GM12891 (cell line): Measurements from ENCODE around the gene CDC42BPA.
A peak's percentile ranks its signal among the peaks of the same experiment; 100 is the strongest.

ENCODE experiments used
- DNase-seq: peaks from one replicate; pipeline ENCODE4 v3.0.0; 2011; ENCODE audit warnings: low spot score; ENCODE audit not compliant: insufficient read length
- FAIRE-seq: peaks from 2 replicates; lab custom pipeline; 2011; peaks lifted over from hg19 to GRCh38; lab: Jason Lieb, UNC
- PAX5 ChIP-seq: IDR thresholded peaks from 2 replicates; pipeline ENCODE4 v1.6.1; 2011; ENCODE audit warnings: low read length, moderate library complexity, mild to moderate bottlenecking; ENCODE audit not compliant: insufficient read depth, severe bottlenecking
- SPI1 ChIP-seq: IDR thresholded peaks from 2 replicates; pipeline ENCODE4 v1.6.1; 2011; ENCODE audit warnings: low read depth, low read length, control low read depth

CDC42BPA gene

DNA sequence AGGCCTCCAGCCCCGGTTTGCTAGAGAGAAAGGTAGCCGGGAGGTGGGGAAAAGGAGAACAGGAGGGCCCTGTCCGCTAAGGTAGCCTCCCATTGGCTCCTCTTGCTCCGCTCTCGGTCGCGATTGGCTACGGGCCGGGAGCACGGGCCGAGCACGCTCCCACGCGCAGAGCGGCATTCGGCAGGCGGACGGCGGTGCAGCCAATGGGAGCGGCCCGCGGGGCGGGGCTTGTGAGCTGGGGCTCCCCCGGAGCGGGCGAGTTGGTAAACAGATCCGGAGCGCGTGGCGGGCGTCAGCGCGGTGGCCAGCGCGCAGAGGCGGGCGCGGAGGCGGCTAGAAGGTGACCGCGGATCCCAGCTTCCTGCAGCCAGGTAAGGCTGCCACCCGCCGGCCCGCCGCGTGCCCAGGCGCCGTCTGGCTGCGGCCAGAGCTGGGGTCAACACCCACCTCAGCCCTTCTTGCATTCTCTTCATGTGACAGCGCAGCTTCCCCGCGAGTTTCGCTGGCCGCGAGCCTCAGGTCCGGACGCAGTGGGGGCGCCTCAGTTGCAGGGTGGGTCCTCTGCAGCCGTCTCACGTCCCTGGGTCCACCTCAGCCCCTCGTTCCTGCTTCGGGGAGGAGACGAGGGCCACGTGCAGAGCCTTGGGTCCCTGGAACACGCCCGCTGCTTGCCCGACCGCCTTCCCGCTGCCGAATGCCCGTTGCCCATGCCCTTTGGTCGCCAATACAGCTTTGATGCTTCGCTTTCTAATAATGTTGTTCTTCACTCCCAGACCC, 378.1 kb downstream of the CDC42BPA start, which contains the start of gene COQ8A:
COQ8A (plus strand) TSS at position 266 of the 777 bp plus-strand sequence. CDS start 21,092 bp downstream, outside the sequence.
- DNase-seq (peak; percentile 98), FAIRE-seq (no peak)
- TF ChIP-seq PAX5 (no peak), SPI1 (peak; percentile 54)
